ENCODE results near the gene ME3.

- TF ChIP-seq CTCF (IDR thresholded peaks at IDR 0.05): no peak
- TF ChIP-seq POLR2A (IDR thresholded peaks at IDR 0.05): no peak
Observed at GRCh38 chr11:86499723-86500129, 172.7 kb downstream of the ME3 start.

Measured in lower leg skin (tissue), 3 donors.